GM21515 (cell line): Measurements from ENCODE around the gene ANAPC5.
"Not testable (repeated sequence)": the region's sequence is repeated elsewhere in the genome, so short reads cannot be mapped to it uniquely, and the experiment has no call there.

Experiments used
- ATAC-seq: cut with Tn5 transposase; IDR thresholded peaks from one replicate; pipeline ENCODE4 v1.9.1; 2021; ENCODE audit not compliant: unreplicated experiment

ANAPC5 gene, protein sequence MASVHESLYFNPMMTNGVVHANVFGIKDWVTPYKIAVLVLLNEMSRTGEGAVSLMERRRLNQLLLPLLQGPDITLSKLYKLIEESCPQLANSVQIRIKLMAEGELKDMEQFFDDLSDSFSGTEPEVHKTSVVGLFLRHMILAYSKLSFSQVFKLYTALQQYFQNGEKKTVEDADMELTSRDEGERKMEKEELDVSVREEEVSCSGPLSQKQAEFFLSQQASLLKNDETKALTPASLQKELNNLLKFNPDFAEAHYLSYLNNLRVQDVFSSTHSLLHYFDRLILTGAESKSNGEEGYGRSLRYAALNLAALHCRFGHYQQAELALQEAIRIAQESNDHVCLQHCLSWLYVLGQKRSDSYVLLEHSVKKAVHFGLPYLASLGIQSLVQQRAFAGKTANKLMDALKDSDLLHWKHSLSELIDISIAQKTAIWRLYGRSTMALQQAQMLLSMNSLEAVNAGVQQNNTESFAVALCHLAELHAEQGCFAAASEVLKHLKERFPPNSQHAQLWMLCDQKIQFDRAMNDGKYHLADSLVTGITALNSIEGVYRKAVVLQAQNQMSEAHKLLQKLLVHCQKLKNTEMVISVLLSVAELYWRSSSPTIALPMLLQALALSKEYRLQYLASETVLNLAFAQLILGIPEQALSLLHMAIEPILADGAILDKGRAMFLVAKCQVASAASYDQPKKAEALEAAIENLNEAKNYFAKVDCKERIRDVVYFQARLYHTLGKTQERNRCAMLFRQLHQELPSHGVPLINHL

GRCh38 chr12:121351820-121352681, at the start of gene ANAPC5:
TSS of gene ANAPC5 (minus strand) at chr12:121352411. CDS start at chr12:121352340, 71 bp downstream.
- ATAC-seq, result peak; percentile 95

- peak; percentile 38 for ATAC-seq
Observed at GRCh38 chr12:121400332-121401139, 48.3 kb upstream of the ANAPC5 start.

DNA sequence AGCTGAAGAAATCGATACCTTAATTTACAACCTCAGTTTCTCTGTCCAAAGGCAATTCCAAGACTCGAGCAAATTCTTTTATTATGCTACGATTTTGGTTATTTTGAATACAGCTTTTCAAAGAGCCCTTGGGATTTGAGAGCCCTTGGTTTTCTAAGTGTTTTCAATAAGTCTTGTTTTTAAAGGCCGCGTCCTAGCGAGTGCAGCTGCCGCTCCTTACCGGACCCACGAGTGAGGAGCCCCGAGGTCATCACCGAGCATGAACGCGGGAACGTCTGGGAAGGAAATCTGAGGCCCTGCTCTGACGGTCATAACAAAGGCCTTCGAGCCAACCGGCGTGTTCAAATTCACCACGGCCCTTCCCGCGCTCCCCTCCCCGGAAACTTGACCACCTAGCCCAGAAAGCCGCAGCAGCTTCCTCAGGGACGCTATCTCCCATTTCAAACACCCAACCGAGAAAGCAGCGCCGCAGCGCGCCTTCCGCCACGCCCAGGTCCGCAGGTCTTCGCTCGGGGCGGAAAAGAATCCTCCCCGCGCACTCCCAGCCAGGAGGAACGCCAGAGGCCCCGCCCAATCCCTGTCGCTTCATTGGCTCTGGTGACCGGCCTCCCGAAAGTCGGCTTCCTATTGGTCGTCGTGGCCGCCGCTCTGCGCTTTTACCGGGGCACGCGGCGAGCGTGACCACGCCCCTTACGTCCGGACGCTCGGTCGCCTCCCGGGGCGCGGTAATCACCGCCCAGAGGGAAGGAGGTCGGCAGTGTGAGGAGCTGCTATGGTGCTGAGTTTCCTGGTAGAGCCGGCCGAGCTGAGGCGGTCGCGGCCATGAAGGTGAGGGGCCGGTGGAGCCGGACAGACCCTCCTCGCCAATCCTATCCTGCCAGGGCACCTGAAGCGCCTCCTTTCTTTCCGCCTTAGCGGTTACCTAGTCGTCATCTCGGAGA, 47.5 kb upstream of the ANAPC5 start, which contains the start of gene RNF34:
Gene RNF34 (plus strand): TSS at position 728 of the 941 bp plus-strand sequence. CDS start 95 bp downstream, at position 823.
- ATAC-seq, result peak; percentile 93

- no peak for ATAC-seq
Observed at GRCh38 chr12:121398355-121398754, 46.1 kb upstream of the ANAPC5 start.

DNA sequence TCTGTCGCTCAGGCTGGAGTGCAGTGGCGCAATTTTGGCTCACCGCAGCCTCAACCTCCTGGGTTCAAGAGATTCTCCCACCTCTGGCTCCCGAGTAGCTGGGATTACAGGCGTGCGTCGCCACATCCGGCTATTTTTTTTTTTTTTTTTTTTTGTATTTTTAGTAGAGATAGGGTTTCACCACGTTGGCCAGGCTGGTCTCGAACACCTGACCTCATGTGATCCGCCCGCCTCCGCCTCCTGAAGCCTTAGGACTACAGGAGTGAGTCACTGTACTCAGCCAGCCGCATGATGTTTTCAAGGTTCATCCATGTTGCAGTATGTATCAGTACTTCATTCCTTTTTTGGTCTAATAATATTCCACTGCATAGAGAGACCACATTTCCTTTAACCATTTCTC, 45.3 kb upstream of the ANAPC5 start:
- ATAC-seq, result no peak

DNA sequence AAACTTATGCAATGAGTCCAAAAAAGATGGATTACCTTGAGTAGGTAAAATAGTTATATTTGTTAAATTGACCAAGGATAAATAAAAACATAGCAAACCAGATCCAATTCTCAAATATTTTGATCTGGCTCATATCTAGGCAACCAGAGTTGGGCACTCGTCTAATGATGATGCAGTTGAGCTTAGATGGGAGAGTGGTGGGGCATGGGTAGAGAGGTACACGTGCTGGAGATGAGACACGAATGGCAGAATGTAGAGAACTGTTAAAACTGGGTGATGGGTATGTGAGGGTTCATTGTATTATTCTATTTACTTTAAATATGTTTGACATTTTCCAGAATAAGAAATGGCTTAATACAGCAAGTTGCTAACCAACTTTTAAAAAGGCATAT, 40.1 kb upstream of the ANAPC5 start:
- no peak for ATAC-seq

DNA sequence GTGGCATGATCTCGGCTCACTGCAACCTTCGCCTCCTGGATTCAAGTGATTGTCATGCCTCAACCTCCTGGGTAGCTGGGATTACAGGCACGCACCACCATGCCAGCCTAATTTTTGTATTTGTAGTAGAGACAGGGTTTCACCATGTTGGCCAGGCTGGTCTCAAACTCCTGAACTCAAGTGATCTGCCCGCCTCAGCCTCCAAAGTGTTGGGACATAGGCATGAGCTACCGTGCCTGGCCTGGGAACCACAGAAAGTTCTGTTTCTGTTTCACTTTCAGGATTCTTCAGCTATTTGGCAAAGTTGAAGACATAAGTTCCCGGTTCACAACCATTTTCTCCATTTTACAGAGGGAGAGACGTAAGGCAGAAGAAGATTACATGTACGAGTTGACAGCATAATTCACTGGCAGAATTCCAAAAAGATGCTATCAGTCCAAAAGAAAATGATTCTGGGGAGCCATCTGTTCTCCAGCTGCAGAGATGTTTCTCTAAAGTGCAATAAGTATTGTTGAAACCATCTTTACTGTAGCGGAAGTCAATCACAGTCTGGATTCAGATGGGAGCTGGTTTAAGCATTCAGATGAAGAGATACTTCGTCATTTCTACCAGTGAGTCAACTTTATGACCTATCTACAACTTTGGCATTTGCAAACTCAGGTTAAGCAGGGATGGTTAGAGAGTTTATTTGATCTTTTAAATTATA, 39.6 kb upstream of the ANAPC5 start:
- ATAC-seq, result no peak

- no peak for ATAC-seq
Observed at GRCh38 chr12:121390856-121391255, 38.6 kb upstream of the ANAPC5 start.

- no peak for ATAC-seq
Observed at GRCh38 chr12:121388421-121388981, 36.3 kb upstream of the ANAPC5 start.

DNA sequence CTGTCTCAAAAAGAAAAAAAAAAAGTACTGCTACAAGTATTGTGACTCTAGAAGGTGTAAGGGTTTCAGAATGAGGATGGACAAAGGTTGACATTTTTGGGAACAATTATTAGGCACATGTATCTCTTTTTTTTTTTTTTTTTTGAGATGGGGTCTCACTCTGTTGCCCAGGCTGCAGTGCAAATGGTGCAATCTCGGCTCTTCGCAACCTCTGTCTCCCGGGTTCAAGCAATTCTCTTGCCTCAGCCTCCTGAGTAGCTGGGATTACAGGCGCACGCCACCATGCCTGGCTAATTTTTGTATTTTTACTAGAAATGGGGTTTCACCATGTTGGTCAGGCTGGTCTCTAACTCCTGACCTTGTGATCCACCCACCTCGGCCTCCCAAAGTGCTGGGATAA, 32.7 kb upstream of the ANAPC5 start:
- ATAC-seq, result not testable (repeated sequence)

GRCh38 chr12:121383601-121384021, 31.4 kb upstream of the ANAPC5 start:
- ATAC-seq, result no peak

DNA sequence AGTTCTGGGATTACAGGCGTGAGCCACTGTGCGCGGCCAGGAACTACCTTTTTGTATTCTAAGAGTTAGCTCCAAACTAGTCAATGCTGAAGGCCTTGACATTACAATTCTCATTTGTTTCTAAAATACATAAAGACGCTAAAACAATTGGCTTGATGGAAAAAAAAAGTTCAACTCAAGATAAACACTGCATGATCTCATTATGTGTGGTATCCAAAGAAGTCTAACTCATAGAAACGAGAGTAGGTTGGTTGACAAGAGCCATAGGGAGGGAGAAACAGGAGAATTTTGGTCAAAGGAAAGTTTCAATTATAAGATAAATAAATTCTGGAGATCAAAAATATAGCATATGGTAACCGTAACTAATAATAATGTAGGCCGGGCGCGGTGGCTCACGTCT, 27.7 kb upstream of the ANAPC5 start:
- ATAC-seq, result no peak

- no peak for ATAC-seq
Observed at GRCh38 chr12:121378736-121379135, 26.5 kb upstream of the ANAPC5 start.

GRCh38 chr12:121376754-121377697, 24.8 kb upstream of the ANAPC5 start:
- ATAC-seq, result no peak

- not testable (repeated sequence) for ATAC-seq
Observed at GRCh38 chr12:121374945-121375584, 22.9 kb upstream of the ANAPC5 start.

DNA sequence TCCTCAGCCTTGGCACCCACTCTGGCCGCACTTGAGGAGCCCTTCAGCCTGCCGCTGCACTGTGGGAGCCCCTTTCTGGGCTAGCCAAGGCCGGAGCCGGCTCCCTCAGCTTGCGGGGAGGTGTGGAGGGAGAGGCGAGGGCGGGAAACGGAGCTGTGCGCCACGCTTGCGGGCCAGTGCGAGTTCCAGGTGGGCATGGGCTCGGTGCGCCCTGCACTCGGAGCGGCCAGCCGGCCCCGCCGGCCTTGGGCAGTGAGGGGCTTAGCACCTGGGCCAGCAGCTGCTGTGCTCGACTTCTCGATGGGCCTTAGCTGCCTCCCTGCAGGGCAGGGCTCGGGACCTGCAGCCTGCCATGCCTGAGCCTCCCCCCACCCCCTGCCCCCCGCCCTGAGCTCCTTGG, 22.1 kb upstream of the ANAPC5 start:
- not testable (repeated sequence) for ATAC-seq

DNA sequence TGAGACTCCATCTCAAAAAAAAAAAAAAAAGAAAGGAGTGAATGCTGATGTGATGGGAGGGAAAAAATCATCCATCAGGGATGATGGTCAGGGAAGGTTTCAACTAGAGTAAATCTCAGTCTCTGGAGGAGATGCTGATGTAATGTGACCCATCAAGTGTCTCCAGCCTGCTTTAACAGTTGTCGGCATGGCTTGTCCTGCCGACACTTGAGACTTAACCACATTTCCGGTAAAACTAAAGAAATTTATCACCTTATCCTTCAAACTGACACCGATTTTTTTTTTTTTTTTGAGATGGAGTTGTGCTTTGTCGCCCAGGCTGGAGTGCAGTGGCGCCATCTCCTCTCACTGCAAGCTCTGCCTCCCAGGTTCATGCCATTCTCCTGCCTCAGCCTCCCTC, 21.5 kb upstream of the ANAPC5 start:
- no peak for ATAC-seq
